ENCODE results near the gene PRPF31.

DNA sequence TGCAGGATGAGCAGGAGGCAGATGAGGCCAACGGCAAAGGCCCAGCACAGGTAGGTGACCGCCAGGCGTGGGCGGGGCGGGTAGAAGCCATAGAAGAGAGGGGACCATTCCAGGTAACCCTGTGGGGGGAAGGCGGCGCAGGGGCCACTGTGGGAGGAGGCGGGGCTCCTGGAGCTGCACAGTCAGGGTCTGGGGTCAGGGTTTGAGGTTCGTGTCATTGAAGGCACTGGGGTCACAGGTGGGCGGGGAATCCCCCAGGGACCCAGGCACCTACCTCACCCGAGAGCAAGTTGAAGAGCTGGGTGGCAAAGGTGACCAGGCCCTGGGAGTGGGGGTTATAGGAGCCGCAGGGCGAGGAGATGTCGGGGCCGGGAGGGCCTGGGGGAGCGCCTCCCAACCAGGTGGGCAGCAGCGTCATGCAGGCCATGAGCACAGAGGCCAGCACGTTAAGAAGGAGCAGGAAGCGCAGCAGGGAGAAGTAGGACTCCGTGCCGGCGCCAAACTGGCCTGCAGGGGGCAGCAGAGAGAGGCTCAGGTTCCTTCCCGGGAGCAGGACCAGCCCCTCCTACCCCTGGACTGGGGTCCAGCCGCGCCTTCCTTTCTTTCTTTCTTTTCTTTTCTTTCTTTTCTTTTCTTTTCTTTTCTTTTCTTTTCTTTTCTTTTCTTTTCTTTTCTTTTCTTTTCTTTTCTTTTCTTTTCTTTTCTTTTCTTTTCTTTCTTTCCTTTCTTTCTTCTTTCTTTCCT, 52.8 kb downstream of the PRPF31 start:
- TF ChIP-seq, protein P1, sequence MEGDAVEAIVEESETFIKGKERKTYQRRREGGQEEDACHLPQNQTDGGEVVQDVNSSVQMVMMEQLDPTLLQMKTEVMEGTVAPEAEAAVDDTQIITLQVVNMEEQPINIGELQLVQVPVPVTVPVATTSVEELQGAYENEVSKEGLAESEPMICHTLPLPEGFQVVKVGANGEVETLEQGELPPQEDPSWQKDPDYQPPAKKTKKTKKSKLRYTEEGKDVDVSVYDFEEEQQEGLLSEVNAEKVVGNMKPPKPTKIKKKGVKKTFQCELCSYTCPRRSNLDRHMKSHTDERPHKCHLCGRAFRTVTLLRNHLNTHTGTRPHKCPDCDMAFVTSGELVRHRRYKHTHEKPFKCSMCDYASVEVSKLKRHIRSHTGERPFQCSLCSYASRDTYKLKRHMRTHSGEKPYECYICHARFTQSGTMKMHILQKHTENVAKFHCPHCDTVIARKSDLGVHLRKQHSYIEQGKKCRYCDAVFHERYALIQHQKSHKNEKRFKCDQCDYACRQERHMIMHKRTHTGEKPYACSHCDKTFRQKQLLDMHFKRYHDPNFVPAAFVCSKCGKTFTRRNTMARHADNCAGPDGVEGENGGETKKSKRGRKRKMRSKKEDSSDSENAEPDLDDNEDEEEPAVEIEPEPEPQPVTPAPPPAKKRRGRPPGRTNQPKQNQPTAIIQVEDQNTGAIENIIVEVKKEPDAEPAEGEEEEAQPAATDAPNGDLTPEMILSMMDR (conservative IDR thresholded peaks at IDR 0.05; ENCODE audit: low read length): peak; percentile 67
- TF ChIP-seq EZH2phosphoT487 (IDR thresholded peaks at IDR 0.05; ENCODE audit: borderline replicate concordance): no peak

Measured in Loucy (cell line).